Esophagus mucosa (tissue), 1 donor: Measurements from ENCODE around the gene HYAL3. TPM values are rescaled to one million over a fixed set of nuclear protein-coding genes. Genes with fewer than 3 reads are reported as not detected.
"Not testable (repeated sequence)": the region's sequence is repeated elsewhere in the genome, so short reads cannot be mapped to it uniquely, and the experiment has no call there.

ENCODE experiments used
- ATAC-seq: fragments of 200-7000 bp; cut with Tn5 transposase; one replicate; pipeline ENCODE4 v1.9.1; 2020
- total RNA-seq: library from RNA; stranded (reverse); gene quantifications from one replicate; pipeline ENCODE4 v1.2.4, GENCODE V29; 2023
- donor health status: DM: yes; HTN: yes; CAD: no.

Gene HYAL3
- total RNA-seq, 1 donor from 2014 or later, result 4.8 TPM

- peak; percentile 66 for ATAC-seq
Measured at GRCh38 chr3:50268703-50269451, 30.3 kb downstream of the HYAL3 start, which contains the start of gene SEMA3B. TSS of gene SEMA3B (plus strand) at chr3:50269147. CDS start at chr3:50269241, 94 bp downstream.

GRCh38 chr3:50268276-50268675, 30.9 kb downstream of the HYAL3 start:
- ATAC-seq, result no peak

GRCh38 chr3:50267280-50267913, 31.8 kb downstream of the HYAL3 start:
- peak; percentile 4 for ATAC-seq

- ATAC-seq, result no peak
Measured at GRCh38 chr3:50266836-50267235, 32.4 kb downstream of the HYAL3 start.

GRCh38 chr3:50266017-50266416, 33.2 kb downstream of the HYAL3 start:
- no peak for ATAC-seq

GRCh38 chr3:50265571-50265970, 33.6 kb downstream of the HYAL3 start:
- no peak for ATAC-seq

- peak; percentile 12 for ATAC-seq
Measured at GRCh38 chr3:50264964-50265485, 34.2 kb downstream of the HYAL3 start.

GRCh38 chr3:50264383-50264963, 34.7 kb downstream of the HYAL3 start:
- no peak for ATAC-seq

- no peak for ATAC-seq
Measured at GRCh38 chr3:50263478-50264382, 35.5 kb downstream of the HYAL3 start.

GRCh38 chr3:50262778-50263177, 36.4 kb downstream of the HYAL3 start:
- ATAC-seq, result no peak

- not testable (repeated sequence) for ATAC-seq
Measured at GRCh38 chr3:50262200-50262599, 37.0 kb downstream of the HYAL3 start.

GRCh38 chr3:50261505-50261904, 37.7 kb downstream of the HYAL3 start:
- no peak for ATAC-seq

GRCh38 chr3:50260942-50261441, 38.2 kb downstream of the HYAL3 start:
- no peak for ATAC-seq

- peak; percentile 86 for ATAC-seq
Measured at GRCh38 chr3:50260027-50260941, 38.9 kb downstream of the HYAL3 start.

- ATAC-seq, result no peak
Measured at GRCh38 chr3:50259432-50260026, 39.7 kb downstream of the HYAL3 start.

GRCh38 chr3:50258979-50259378, 40.2 kb downstream of the HYAL3 start:
- ATAC-seq, result no peak

GRCh38 chr3:50258029-50258680, 41.0 kb downstream of the HYAL3 start:
- ATAC-seq, result no peak

- no peak for ATAC-seq
Measured at GRCh38 chr3:50256978-50257890, 42.0 kb downstream of the HYAL3 start.

GRCh38 chr3:50255251-50255615, 44.0 kb downstream of the HYAL3 start:
- no peak for ATAC-seq
